PFSK-1 (cell line): ENCODE measurements around the gene TNPO3.

Source experiments
- POLR2AphosphoS5 ChIP-seq: IDR thresholded peaks from 2 replicates; pipeline ENCODE4 v1.6.1; 2012; ENCODE audit warnings: low read depth, mild to moderate bottlenecking, control low read depth, low read length, moderate library complexity
- REST ChIP-seq, 2 experiments: IDR thresholded peaks; 2 replicates each; pipeline versions ENCODE4 v1.6.1 to v1.8.0; 2011 to 2012; ENCODE audit warnings: low read depth in 2 of 2, low read length in 2 of 2, control low read depth in 1 of 2, inconsistent platforms in 1 of 2, mild to moderate bottlenecking in 1 of 2, moderate library complexity in 1 of 2; ENCODE audit not compliant: insufficient read depth in 1 of 2
- SIN3A ChIP-seq: IDR thresholded peaks from 2 replicates; pipeline ENCODE4 v1.6.1; 2012; ENCODE audit warnings: mild to moderate bottlenecking, low read length, moderate library complexity, borderline replicate concordance; ENCODE audit not compliant: insufficient read depth

DNA sequence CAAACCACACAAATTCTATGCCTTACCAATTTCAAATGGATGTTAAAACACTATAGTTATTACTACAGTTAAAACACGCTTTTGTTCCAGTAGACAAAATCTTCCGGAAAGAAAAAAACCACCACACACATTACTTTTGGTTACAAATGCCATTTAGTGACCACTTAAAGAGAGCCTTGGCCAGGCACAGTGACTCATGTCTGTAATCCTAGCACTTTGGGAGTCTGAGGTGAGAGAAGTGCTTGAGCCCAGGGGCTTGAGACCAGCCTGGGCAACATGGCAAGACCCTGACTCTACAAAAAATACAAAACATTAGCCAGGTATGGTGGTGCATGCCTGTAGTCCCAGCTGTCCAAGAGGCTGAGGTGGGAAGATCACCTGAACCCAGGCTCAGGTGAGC is 7.2 kb downstream of the TNPO3 start:
- TF ChIP-seq REST (IDR thresholded peaks at IDR 0.05; ENCODE audit: insufficient read depth in 1 of 2, low read depth in 2 of 2, low read length in 2 of 2) (no peak), POLR2AphosphoS5 (no peak), SIN3A (no peak)
